ENCODE results near the gene TYRO3. TPM values are rescaled to one million over a fixed set of nuclear protein-coding genes. Genes with fewer than 3 reads are reported as not detected.

The TYRO3 gene
- total RNA-seq, 8 experiments from 2014 or later: 11.8 to 33.2 (median 15.7) TPM

DNA sequence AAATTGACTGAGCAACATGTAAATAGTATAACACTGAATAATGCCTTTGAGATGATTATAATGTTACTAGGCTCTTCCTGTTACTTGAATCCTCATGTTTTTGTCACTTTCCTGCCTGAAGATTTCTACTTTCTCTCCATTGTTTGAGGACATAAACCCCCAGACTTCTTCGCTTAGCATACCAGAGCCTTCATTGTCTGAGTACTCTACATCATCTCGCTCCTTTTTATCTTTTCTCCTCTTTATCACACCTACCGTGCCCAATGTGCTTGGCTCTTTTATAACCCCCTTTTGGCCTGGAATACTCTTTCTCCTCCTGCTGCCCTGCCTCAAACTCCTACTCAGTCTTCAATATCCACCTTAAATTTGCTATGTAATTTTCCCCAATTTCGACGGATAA, 70.9 kb downstream of the TYRO3 start:
- peak in 2 of 8 experiments; percentile 21 to 35 for ATAC-seq (replicated peaks in 6 of 8)
- WGBS, 10 experiments: 27 to 90% (median 62%) methylated on average over 2 to 5 of the region's 5 CpGs
- in situ Hi-C loops (cut with MboI; ENCODE audit: low pct_unique_long_range_greater_than_20kb in 2 of 9, low sequenced_read_pairs in 9 of 9, unreplicated experiment in 9 of 9): no loop called here
- Histone ChIP-seq H3K27ac (no peak overlapping the region), H3K4me3 (no peak overlapping the region), H3K4me1 (replicated peaks in 1 of 2) (peaks cover 5 to 7% of the 10 kb centered on the region in 2 donors)

DNA sequence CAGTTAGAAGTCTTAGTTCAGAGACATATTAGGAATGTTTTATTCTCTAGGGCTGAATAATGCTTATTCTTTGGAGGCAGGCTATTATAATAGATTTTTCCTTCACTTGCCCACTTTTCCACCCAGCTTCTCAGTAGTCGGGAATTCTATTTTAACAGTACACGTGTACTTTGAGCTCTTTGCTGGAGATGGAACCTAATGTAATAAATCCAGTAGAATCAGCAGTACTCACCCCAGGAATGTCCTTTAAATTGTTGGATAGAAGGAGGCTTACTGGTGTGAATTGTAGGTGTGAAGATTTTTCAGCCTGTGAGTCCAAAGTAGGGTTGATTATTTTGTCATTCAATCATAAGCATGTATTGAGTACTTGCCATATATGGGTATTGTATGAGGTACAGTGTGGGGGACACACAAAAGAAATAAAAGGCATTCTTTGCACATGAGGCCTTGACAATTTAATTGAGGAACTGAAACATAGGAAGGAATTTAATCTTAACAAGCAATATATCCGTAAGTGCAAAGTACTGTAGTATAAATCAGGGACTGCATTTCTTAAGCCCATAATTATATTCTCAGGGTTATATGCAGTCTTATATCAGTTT, 71.7 kb downstream of the TYRO3 start:
- Histone ChIP-seq H3K4me1 (replicated peaks in 1 of 2) (peaks cover 5 to 7% of the 10 kb centered on the region in 2 donors), H3K4me3 (no peak overlapping the region), H3K27ac (no peak overlapping the region)
- 54 to 100% (median 89%) methylated on average over 1 to 3 of the region's 3 CpGs; no CpG with 5 or more reads in 1 of the 10 experiments for WGBS, 10 experiments
- in situ Hi-C loops (cut with MboI; ENCODE audit: low pct_unique_long_range_greater_than_20kb in 2 of 9, low sequenced_read_pairs in 9 of 9, unreplicated experiment in 9 of 9): no loop called here
- ATAC-seq (replicated peaks in 6 of 8): no peak

DNA sequence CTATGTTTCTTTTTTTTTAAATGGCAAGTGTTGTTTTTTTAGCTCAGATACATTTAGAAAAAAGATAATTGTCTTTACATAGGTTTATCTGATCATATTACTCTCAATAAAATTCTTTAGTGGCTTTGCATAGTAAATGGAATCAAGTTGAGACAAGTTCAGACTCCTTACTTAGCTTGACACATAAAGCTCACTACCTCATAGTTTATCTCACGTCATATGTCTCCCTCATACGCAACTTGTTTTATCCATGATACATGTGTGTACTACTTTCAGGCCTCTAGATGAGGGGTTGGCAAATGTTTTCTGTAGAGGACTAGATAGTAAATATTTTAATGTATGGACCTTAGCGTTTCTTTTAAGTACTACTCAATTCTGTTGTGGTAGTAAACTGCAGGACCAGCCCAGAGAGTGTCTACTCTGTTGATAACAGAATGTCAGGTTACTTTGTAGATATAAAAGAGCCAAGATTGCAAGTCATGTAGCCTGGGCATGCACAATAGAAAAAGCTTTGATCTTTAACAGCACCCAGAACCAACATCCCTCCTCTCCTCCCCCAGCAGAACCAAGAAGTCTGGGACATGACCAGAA, 73.0 kb downstream of the TYRO3 start:
- H3K4me3 ChIP-seq: no peak overlapping the region
- ATAC-seq (replicated peaks in 6 of 8): no peak
- WGBS, 10 experiments: 73 to 100% (median 93%) methylated on average over 1 to 3 of the region's 3 CpGs; no CpG with 5 or more reads in 1 of the 10 experiments
- H3K4me1 ChIP-seq (replicated peaks in 1 of 2): peaks cover 5 to 7% of the 10 kb centered on the region in 2 donors
- no peak overlapping the region for H3K27ac ChIP-seq
- in situ Hi-C loops (cut with MboI; ENCODE audit: low pct_unique_long_range_greater_than_20kb in 2 of 9, low sequenced_read_pairs in 9 of 9, unreplicated experiment in 9 of 9): no loop called here

Other genes starting within 250 kb of the TYRO3 start
- 10 to 100 TPM in 2 of 8 experiments, 1 to 10 TPM in 2, under 1 TPM in 4; 0.78 to 12.9 (median 1.0) TPM for gene OIP5, start 226.6 kb upstream of the TYRO3 start, total RNA-seq
- 100 to 1,000 TPM in 1 of 8 experiments, 10 to 100 TPM in 2, 1 to 10 TPM in 5; 1.7 to 140 (median 7.3) TPM for gene NUSAP1, start 226.3 kb upstream of the TYRO3 start, total RNA-seq
- gene NDUFAF1, start 156.7 kb upstream of the TYRO3 start, total RNA-seq: 10 to 100 TPM; 18.0 to 31.7 (median 24.0) TPM
- gene RTF1, start 142.1 kb upstream of the TYRO3 start, total RNA-seq: 10 to 100 TPM; 24.0 to 44.8 (median 35.9) TPM
- gene ITPKA, start 65.3 kb upstream of the TYRO3 start, total RNA-seq: 1 to 10 TPM in 4 of 8 experiments, under 1 TPM in 4; 0.36 to 1.6 (median 1.1) TPM
- 1 to 10 TPM in 1 of 8 experiments, under 1 TPM in 6, not detected in 1; 0.05 to 3.3 (median 0.29) TPM for gene LTK, start 45.4 kb upstream of the TYRO3 start, total RNA-seq
- gene RPAP1, start 15.0 kb upstream of the TYRO3 start, total RNA-seq: 10 to 100 TPM; 11.3 to 33.6 (median 15.3) TPM
- gene MGA, start 101.2 kb downstream of the TYRO3 start, total RNA-seq: 10 to 100 TPM; 22.0 to 49.6 (median 38.0) TPM
- 10 to 100 TPM in 7 of 8 experiments, 1 to 10 TPM in 1; 9.9 to 25.8 (median 14.3) TPM for gene MAPKBP1, start 215.3 kb downstream of the TYRO3 start, total RNA-seq